Hepatocyte (in vitro differentiated cells): Measurements from ENCODE around the gene LLGL1.

Experiments used
- EZH2 ChIP-seq: fragments of 200-600 bp; sonication (generic); IDR thresholded peaks from 2 replicates; pipeline ENCODE4 v1.6.1; 2016; ENCODE audit warnings: antibody characterized with exemption, mild to moderate bottlenecking, borderline replicate concordance
- TF ChIP-seq, protein P1 (sequence below): fragments of 200-600 bp; sonication (generic); IDR thresholded peaks from 2 replicates; pipeline ENCODE4 v1.5.1; 2016; ENCODE audit warnings: antibody characterized with exemption, mild to moderate bottlenecking; ENCODE audit not compliant: poor library complexity

DNA sequence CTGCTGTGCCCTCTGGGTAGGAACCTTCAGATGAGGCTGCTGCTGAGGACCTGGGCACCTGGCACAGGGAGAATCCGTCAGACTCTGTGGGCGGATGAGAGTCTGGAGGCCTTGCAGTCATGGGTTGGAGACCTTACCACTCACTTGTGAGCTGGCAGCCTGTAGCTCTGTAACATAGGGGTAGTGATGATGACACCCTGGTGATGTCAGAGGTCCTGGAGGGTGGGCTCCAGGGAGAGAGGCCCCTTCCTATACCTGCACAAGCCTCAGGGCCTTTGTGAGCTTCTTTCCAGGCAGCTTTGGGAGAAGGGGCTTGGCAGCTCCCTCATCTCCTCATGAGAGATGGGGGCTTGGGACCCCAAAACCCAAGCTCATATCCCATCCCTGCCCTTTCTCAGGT is 36.7 kb downstream of the LLGL1 start:
- TF ChIP-seq, protein P1, sequence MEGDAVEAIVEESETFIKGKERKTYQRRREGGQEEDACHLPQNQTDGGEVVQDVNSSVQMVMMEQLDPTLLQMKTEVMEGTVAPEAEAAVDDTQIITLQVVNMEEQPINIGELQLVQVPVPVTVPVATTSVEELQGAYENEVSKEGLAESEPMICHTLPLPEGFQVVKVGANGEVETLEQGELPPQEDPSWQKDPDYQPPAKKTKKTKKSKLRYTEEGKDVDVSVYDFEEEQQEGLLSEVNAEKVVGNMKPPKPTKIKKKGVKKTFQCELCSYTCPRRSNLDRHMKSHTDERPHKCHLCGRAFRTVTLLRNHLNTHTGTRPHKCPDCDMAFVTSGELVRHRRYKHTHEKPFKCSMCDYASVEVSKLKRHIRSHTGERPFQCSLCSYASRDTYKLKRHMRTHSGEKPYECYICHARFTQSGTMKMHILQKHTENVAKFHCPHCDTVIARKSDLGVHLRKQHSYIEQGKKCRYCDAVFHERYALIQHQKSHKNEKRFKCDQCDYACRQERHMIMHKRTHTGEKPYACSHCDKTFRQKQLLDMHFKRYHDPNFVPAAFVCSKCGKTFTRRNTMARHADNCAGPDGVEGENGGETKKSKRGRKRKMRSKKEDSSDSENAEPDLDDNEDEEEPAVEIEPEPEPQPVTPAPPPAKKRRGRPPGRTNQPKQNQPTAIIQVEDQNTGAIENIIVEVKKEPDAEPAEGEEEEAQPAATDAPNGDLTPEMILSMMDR: no peak
- no peak for TF ChIP-seq EZH2
